HepG2 (cell line): ENCODE measurements around the gene ZNF26. TPM values are rescaled to one million over a fixed set of nuclear protein-coding genes. Genes with fewer than 3 reads are reported as not detected.

ENCODE experiments used
- ATAC-seq: fragments of 200-7000 bp; cut with Tn5 transposase; 3 replicates; pipeline ENCODE4 v1.9.1; 2020; ENCODE audit warnings: mild to moderate bottlenecking, moderate library complexity
- BruUV-seq: library from RNA; stranded (reverse); fragments of 400-500 nt; replicated peaks from 2 replicates; lab custom pipeline; 2021; lab: Mats Ljungman, UMichigan
- CTCF ChIA-PET: fragments of 300-600 bp; formaldehyde crosslinking; extraction: SDS; loops from one replicate; lab custom pipeline; 2021; ENCODE audit warnings: low total read pairs, inconsistent platforms, low intra/inter-chr PET ratio; lab: Yijun Ruan, JAX
- POLR2A ChIA-PET: fragments of 350-600 bp; sonication (Branson Sonifier 250); formaldehyde crosslinking; loops from one replicate; lab custom pipeline; 2020; ENCODE audit warnings: antibody characterized with exemption, inconsistent platforms; lab: Yijun Ruan, JAX
- DNase-seq: peaks from one replicate; pipeline ENCODE4 v3.0.0-alpha.2; 2015; ENCODE audit warnings: low spot score
- FAIRE-seq: peaks from 3 replicates; lab custom pipeline; 2011; peaks lifted over from hg19 to GRCh38; lab: Jason Lieb, UNC
- H2AFZ ChIP-seq: one replicate; pipeline ENCODE4 v1.6.1; 2011; ENCODE audit warnings: low read length, inconsistent platforms
- H3K27ac ChIP-seq: fragments of 300-600 bp; 3 replicates; pipeline ENCODE4 v1.8.0; 2011; ENCODE audit warnings: mixed run types, mild to moderate bottlenecking, mixed read lengths, low read length, inconsistent platforms; ENCODE audit not compliant: insufficient read depth; ENCODE audit errors: extremely low read length
- H3K27me3 ChIP-seq, 2 experiments: fragments of 200-600 bp in 1 of 2; 2 replicates in 1 of 2; 3 replicates in 1 of 2; pipeline versions ENCODE4 v1.6.0 to v1.8.0; 2011; ENCODE audit warnings: low read length in 2 of 2, mild to moderate bottlenecking in 2 of 2, moderate library complexity in 2 of 2, inconsistent platforms in 1 of 2; ENCODE audit not compliant: insufficient read depth in 2 of 2, control insufficient read depth in 1 of 2
- H3K36me3 ChIP-seq, 2 experiments: fragments of 200-600 bp in 1 of 2; replicated peaks in 1 of 2; 2 replicates in 1 of 2; 3 replicates in 1 of 2; pipeline versions ENCODE4 v1.5.1 to v1.8.0; 2011; ENCODE audit warnings: low read length in 2 of 2, inconsistent platforms in 1 of 2; ENCODE audit not compliant: insufficient read depth in 2 of 2, control insufficient read depth in 1 of 2
- H3K4me1 ChIP-seq: 2 replicates; pipeline ENCODE4 v1.5.1; 2012; ENCODE audit warnings: low read length, inconsistent platforms; ENCODE audit not compliant: insufficient read depth
- H3K4me2 ChIP-seq: 2 replicates; pipeline ENCODE4 v1.6.0; 2011; ENCODE audit warnings: low read depth, low read length, inconsistent platforms
- H3K4me3 ChIP-seq, 3 experiments: fragments of 200-600 bp in 1 of 3; sonication (generic), shearing (Covaris generic) in 1 of 3; replicated peaks in 1 of 3; 2 replicates each; pipeline ENCODE4 v1.5.1; 2011 to 2016; ENCODE audit warnings: low read length in 3 of 3, inconsistent platforms in 2 of 3, low read depth in 2 of 3, mild to moderate bottlenecking in 2 of 3, control low read depth in 1 of 3, mixed read lengths in 1 of 3; ENCODE audit not compliant: insufficient read depth in 1 of 3
- H3K79me2 ChIP-seq: one replicate; pipeline ENCODE4 v1.6.1; 2011; ENCODE audit warnings: low read length, inconsistent platforms; ENCODE audit not compliant: insufficient read depth
- H3K9ac ChIP-seq: 2 replicates; pipeline ENCODE4 v1.6.0; 2011; ENCODE audit warnings: mild to moderate bottlenecking, low read depth, low read length, inconsistent platforms; ENCODE audit not compliant: insufficient read depth
- H3K9me3 ChIP-seq: 2 replicates; pipeline ENCODE4 v1.5.1; 2012; ENCODE audit warnings: mild to moderate bottlenecking, low read length
- H4K20me1 ChIP-seq: 2 replicates; pipeline ENCODE4 v1.6.0; 2011; ENCODE audit warnings: inconsistent platforms, mild to moderate bottlenecking, low read length, moderate library complexity; ENCODE audit not compliant: insufficient read depth
- HCFC1 ChIP-seq: fragments of 150-350 bp; IDR thresholded peaks from 2 replicates; pipeline ENCODE4 v1.6.1; 2014; ENCODE audit warnings: low read depth, low read length
- HNRNPLL ChIP-seq: fragments of 200-400 bp; formaldehyde crosslinking; IDR thresholded peaks from 2 replicates; pipeline ENCODE4 v1.6.1; 2017; ENCODE audit warnings: mild to moderate bottlenecking, low read depth, low read length; ENCODE audit not compliant: poor library complexity, severe bottlenecking
- JUND ChIP-seq: sonication (generic); formaldehyde crosslinking; IDR thresholded peaks from 2 replicates; pipeline ENCODE4 v1.8.0; 2022; ENCODE audit warnings: mild to moderate bottlenecking, missing genetic modification reagents
- MAF1 ChIP-seq: sonication (generic); formaldehyde crosslinking; IDR thresholded peaks from 2 replicates; pipeline ENCODE4 v1.5.0; 2020; ENCODE audit warnings: missing genetic modification reagents, borderline replicate concordance
- NR1H2 ChIP-seq: sonication (generic); formaldehyde crosslinking; IDR thresholded peaks from 2 replicates; pipeline ENCODE4 v1.8.1; 2022; ENCODE audit warnings: low read depth, missing genetic modification reagents, borderline replicate concordance
- PRMT3 ChIP-seq: sonication (generic); formaldehyde crosslinking; IDR thresholded peaks from 2 replicates; pipeline ENCODE4 v1.8.1; 2022; ENCODE audit warnings: low read depth, mild to moderate bottlenecking, moderate library complexity, missing genetic modification reagents, borderline replicate concordance
- SOX6 ChIP-seq, 2 experiments: fragments of 450-650 bp in 1 of 2; sonication (generic) in 1 of 2; formaldehyde crosslinking in 1 of 2; IDR thresholded peaks; 2 replicates each; pipeline versions ENCODE4 v1.4.0 to v1.6.1; 2017 to 2020; ENCODE audit warnings: antibody characterized with exemption in 1 of 2, mild to moderate bottlenecking in 1 of 2, missing genetic modification reagents in 1 of 2
- SP2 ChIP-seq: sonication (generic); formaldehyde crosslinking; IDR thresholded peaks from 2 replicates; pipeline ENCODE4 v1.5.1; 2020; ENCODE audit warnings: mild to moderate bottlenecking, missing genetic modification reagents
- TAF1 ChIP-seq: sonication (generic); formaldehyde crosslinking; IDR thresholded peaks from 2 replicates; pipeline ENCODE4 v1.4.0; 2020; ENCODE audit warnings: missing genetic modification reagents
- TARDBP ChIP-seq: sonication (generic); formaldehyde crosslinking; IDR thresholded peaks from 2 replicates; pipeline ENCODE4 v1.8.0; 2022; ENCODE audit warnings: mild to moderate bottlenecking, missing genetic modification reagents
- YY1 ChIP-seq: IDR thresholded peaks from 2 replicates; pipeline ENCODE4 v1.6.1; 2011; ENCODE audit warnings: low read length, low read depth, moderate library complexity, mild to moderate bottlenecking; ENCODE audit not compliant: insufficient read depth, insufficient replicate concordance
- ZBTB7A ChIP-seq: sonication (generic); formaldehyde crosslinking; IDR thresholded peaks from 2 replicates; pipeline ENCODE4 v1.8.0; 2022; ENCODE audit warnings: mild to moderate bottlenecking, missing genetic modification reagents
- ZFP36L1 ChIP-seq: sonication (generic); formaldehyde crosslinking; IDR thresholded peaks from 2 replicates; pipeline ENCODE4 v1.8.0; 2022; ENCODE audit warnings: mild to moderate bottlenecking, missing genetic modification reagents, moderate library complexity
- ZNF329 ChIP-seq: sonication (generic); formaldehyde crosslinking; IDR thresholded peaks from 2 replicates; pipeline ENCODE4 v1.9.0; 2021; ENCODE audit warnings: low read depth, mild to moderate bottlenecking, missing genetic modification reagents
- ZNF484 ChIP-seq: sonication (generic); formaldehyde crosslinking; IDR thresholded peaks from 2 replicates; pipeline ENCODE4 v1.5.1; 2020; ENCODE audit warnings: mild to moderate bottlenecking, low read depth, missing genetic modification reagents, borderline replicate concordance
- ZNF567 ChIP-seq: sonication (generic); formaldehyde crosslinking; IDR thresholded peaks from 2 replicates; pipeline ENCODE4 v1.8.1; 2023; ENCODE audit warnings: mild to moderate bottlenecking, missing genetic modification reagents, borderline replicate concordance
- ZNF770 ChIP-seq: sonication (generic); formaldehyde crosslinking; IDR thresholded peaks from 2 replicates; pipeline ENCODE4 v1.5.0; 2020; ENCODE audit warnings: mild to moderate bottlenecking, missing genetic modification reagents
- WGBS: methylation state at CpG from one replicate; pipeline ENCODE4 v1.1.6; 2017; ENCODE audit warnings: low lambda C conversion rate; 5-methylcytosine and 5-hydroxymethylcytosine counted together
- in situ Hi-C: cut with HindIII; loops from 2 replicates; pipeline ENCODE4 v1.10.0; 2017; ENCODE audit warnings: low pct_unique_long_range_greater_than_20kb; ENCODE audit not compliant: extremely low pct_ligation_motif_present
- intact Hi-C: fragments of 100-400 bp; cut with micrococcal nuclease; formaldehyde crosslinking; loops from one replicate; pipeline ENCODE4 v1.10.0; 2022; ENCODE audit not compliant: unreplicated experiment
- polyA plus RNA-seq, 8 experiments: library from polyadenylated mRNA; depleted of rRNA in 3 of 8; stranded (reverse) in 7 of 8; unstranded in 1 of 8; fragments of >200 nt; fragmentation: Illumina TruSeq in 4 of 8; extraction: Trizol in 4 of 8; gene quantifications; 2 replicates each; pipeline versions ENCODE4 v1.2.1 to v1.2.3, GENCODE V29; 2011 to 2016; ENCODE audit warnings: low read depth in 4 of 8, missing spikeins in 1 of 8, mixed read lengths in 1 of 8; ENCODE audit not compliant: insufficient read depth in 1 of 8
- total RNA-seq, 5 experiments: library from RNA; depleted of rRNA; stranded (reverse); fragments of >200 nt; fragmentation: Illumina TruSeq; extraction: Trizol; gene quantifications; 2 replicates each; pipeline ENCODE4 v1.2.3, GENCODE V29; 2016; ENCODE audit warnings: low read depth in 1 of 5
- TF ChIP-seq, protein P1 (sequence below): IDR thresholded peaks from 2 replicates; pipeline ENCODE4 v1.6.1; 2016; ENCODE audit warnings: control low read depth

The ZNF26 gene
- total and polyA plus RNA-seq, 2 of the 13 experiments (the other 11 are each of a cell fraction or from before 2014, with no cell fraction given) = 3.8 to 6.5 TPM

DNA sequence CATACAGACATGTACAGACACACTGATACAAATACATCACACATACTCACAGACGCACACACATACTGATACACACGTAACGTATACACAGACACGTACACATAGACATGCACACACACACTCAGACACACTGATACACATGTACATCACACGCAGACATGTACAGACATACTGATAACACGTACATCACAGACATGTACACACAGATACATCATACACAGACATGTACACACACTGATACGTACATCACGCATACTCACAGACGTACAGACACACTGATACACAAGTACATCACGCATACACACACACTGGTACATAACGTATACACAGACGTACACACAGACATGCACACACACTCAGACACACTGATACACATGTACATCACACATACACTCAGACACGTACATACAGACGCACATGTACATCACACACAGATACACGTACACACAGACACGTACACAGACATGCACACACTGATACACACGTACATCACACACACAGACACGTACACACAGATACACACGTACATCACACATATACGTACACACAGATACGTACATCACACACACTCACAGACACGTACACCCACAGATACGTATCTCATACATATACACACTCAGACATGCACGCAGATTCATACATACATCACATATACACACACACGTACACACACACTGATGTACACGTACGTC, 35.2 kb upstream of the ZNF26 start:
- peaks cover 14% of the 10 kb centered on the region for H3K79me2 ChIP-seq
- FAIRE-seq = peak; percentile 61
- BruUV-seq = no TSS peak
- WGBS = 98% methylated on average over 27 of the region's 27 CpGs
- intact Hi-C loops = no loop called here
- peaks cover 4 to 12% of the 10 kb centered on the region in 2 experiments; a peak in 4 of 5 replicates for H3K36me3 ChIP-seq
- ATAC-seq = no peak
- no peak overlapping the region for H3K4me3 ChIP-seq
- H3K9ac ChIP-seq = no peak overlapping the region
- ChIA-PET POLR2A (no interaction called here), CTCF (no interaction called here)
- DNase-seq = no peak
- H3K9me3 ChIP-seq = peaks cover 80% of the 10 kb centered on the region
- no peaks in the 10 kb centered on the region for H4K20me1 ChIP-seq
- no peak overlapping the region for H2AFZ ChIP-seq
- H3K4me2 ChIP-seq = no peak overlapping the region
- H3K27ac ChIP-seq = no peak overlapping the region
- H3K27me3 ChIP-seq = no peaks in the 10 kb centered on the region; a peak in 1 of 5 replicates
- in situ Hi-C loops = no loop called here
- H3K4me1 ChIP-seq = peaks cover 22% of the 10 kb centered on the region
- TF ChIP-seq YY1 (no peak), ZNF567 (CRISPR knock-in tag) (no peak), NR1H2 (CRISPR knock-in tag) (no peak), HCFC1 (no peak), MAF1 (no peak), ZNF484 (CRISPR knock-in tag) (no peak), ZNF329 (CRISPR knock-in tag) (no peak), TARDBP (CRISPR knock-in tag) (peak; percentile 65), ZNF770 (no peak), TAF1 (no peak), ZBTB7A (0 out of 2 replicates have a peak, but pooled peaks have one; percentile 32), SP2 (no peak), ZFP36L1 (CRISPR knock-in tag) (no peak), PRMT3 (CRISPR knock-in tag) (0 out of 2 replicates have a peak, but pooled peaks have one; percentile 42), SOX6 (IDR thresholded peaks at IDR 0.05) (0 out of 2 replicates have a peak, but pooled peaks have one; percentile 3), SOX6 (CRISPR knock-in tag; IDR thresholded peaks at IDR 0.05) (no peak), JUND (CRISPR knock-in tag) (peak; percentile 18; the same call in 1 of the 2 replicates), HNRNPLL (no peak)
- TF ChIP-seq, protein P1, sequence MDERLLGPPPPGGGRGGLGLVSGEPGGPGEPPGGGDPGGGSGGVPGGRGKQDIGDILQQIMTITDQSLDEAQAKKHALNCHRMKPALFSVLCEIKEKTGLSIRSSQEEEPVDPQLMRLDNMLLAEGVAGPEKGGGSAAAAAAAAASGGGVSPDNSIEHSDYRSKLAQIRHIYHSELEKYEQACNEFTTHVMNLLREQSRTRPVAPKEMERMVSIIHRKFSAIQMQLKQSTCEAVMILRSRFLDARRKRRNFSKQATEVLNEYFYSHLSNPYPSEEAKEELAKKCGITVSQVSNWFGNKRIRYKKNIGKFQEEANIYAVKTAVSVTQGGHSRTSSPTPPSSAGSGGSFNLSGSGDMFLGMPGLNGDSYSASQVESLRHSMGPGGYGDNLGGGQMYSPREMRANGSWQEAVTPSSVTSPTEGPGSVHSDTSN (CRISPR knock-in tag) = no peak
